ENCODE data around the gene SCYGR2. TPM values are rescaled to one million over a fixed set of nuclear protein-coding genes. Genes with fewer than 3 reads are reported as not detected.

SCYGR2 gene
- total RNA-seq, 2 experiments from 2014 or later = not detected

GRCh38 chr2:227610123-227610522 lies 11.4 kb downstream of the SCYGR2 start:
- POLR2A ChIA-PET = no interaction called here
- CTCF ChIA-PET = no interaction called here

- ChIA-PET POLR2A (no interaction called here), CTCF (no interaction called here)
Measured at GRCh38 chr2:227612546-227613271, 14.0 kb downstream of the SCYGR2 start.

GRCh38 chr2:227613272-227613660 lies 14.6 kb downstream of the SCYGR2 start:
- ChIA-PET POLR2A (no interaction called here), CTCF (no interaction called here)

GRCh38 chr2:227614246-227614645 lies 15.6 kb downstream of the SCYGR2 start:
- ChIA-PET POLR2A (no interaction called here), CTCF (no interaction called here)

GRCh38 chr2:227614740-227615139 lies 16.0 kb downstream of the SCYGR2 start, which contains the start of gene SCYGR3:
Gene SCYGR3, minus strand, starts transcription at chr2:227614840. Its CDS starts 0 bp downstream, at chr2:227614840.
- ChIA-PET POLR2A (no interaction called here), CTCF (no interaction called here)

GRCh38 chr2:227615181-227615580 lies 16.5 kb downstream of the SCYGR2 start:
- POLR2A ChIA-PET = no interaction called here
- CTCF ChIA-PET = no interaction called here

- ChIA-PET POLR2A (no interaction called here), CTCF (no interaction called here)
Measured at GRCh38 chr2:227615906-227616305, 17.2 kb downstream of the SCYGR2 start.

- CTCF ChIA-PET = no interaction called here
Measured at GRCh38 chr2:227616631-227617030, 17.9 kb downstream of the SCYGR2 start.

GRCh38 chr2:227617316-227618230 lies 18.9 kb downstream of the SCYGR2 start, which contains the start of gene SCYGR4:
Gene SCYGR4, plus strand, starts transcription at chr2:227617498. Its CDS starts 0 bp downstream, at chr2:227617498.
- CTCF ChIA-PET = no interaction called here
- POLR2A ChIA-PET = no interaction called here

More at GRCh38 chr2:227616631-227617030, 17.9 kb downstream of the SCYGR2 start:
- POLR2A ChIA-PET = no interaction called here

GRCh38 chr2:227623226-227623625 lies 24.5 kb downstream of the SCYGR2 start:
- POLR2A ChIA-PET = no interaction called here
- CTCF ChIA-PET = no interaction called here

GRCh38 chr2:227625420-227625819 lies 26.7 kb downstream of the SCYGR2 start:
- ChIA-PET POLR2A (no interaction called here), CTCF (interaction anchor here (1.4 kb wide), 1 partner anchor 32 kb away, joined by 3 read pairs; no protein-coding TSS in a partner anchor)

GRCh38 chr2:227626580-227627151 lies 28.0 kb downstream of the SCYGR2 start:
- POLR2A ChIA-PET = no interaction called here
- CTCF ChIA-PET = interaction anchor here (1.4 kb wide), 1 partner anchor 31 kb away, joined by 3 read pairs; no protein-coding TSS in a partner anchor

GRCh38 chr2:227627769-227628168 lies 29.1 kb downstream of the SCYGR2 start:
- POLR2A ChIA-PET = no interaction called here

GRCh38 chr2:227629435-227629834 lies 30.7 kb downstream of the SCYGR2 start:
- CTCF ChIA-PET = no interaction called here
- POLR2A ChIA-PET = no interaction called here

More at GRCh38 chr2:227627769-227628168, 29.1 kb downstream of the SCYGR2 start:
- CTCF ChIA-PET = no interaction called here

- POLR2A ChIA-PET = no interaction called here
- CTCF ChIA-PET = no interaction called here
Measured at GRCh38 chr2:227630322-227630721, 31.6 kb downstream of the SCYGR2 start.

- ChIA-PET CTCF (no interaction called here), POLR2A (no interaction called here)
Measured at GRCh38 chr2:227632827-227633226, 34.1 kb downstream of the SCYGR2 start.

- POLR2A ChIA-PET = no interaction called here
- CTCF ChIA-PET = no interaction called here
Measured at GRCh38 chr2:227634201-227634600, 35.5 kb downstream of the SCYGR2 start.

- CTCF ChIA-PET = no interaction called here
- POLR2A ChIA-PET = no interaction called here
Measured at GRCh38 chr2:227642656-227643055, 44.0 kb downstream of the SCYGR2 start.

- CTCF ChIA-PET = no interaction called here
Measured at GRCh38 chr2:227643990-227644551, 45.4 kb downstream of the SCYGR2 start.

More at GRCh38 chr2:227643990-227644551, 45.4 kb downstream of the SCYGR2 start:
- POLR2A ChIA-PET = no interaction called here
